Muscle of leg (tissue), 11 donors: ENCODE data around the gene ZBTB7C. TPM values are rescaled to one million over a fixed set of nuclear protein-coding genes. Genes with fewer than 3 reads are reported as not detected.

Experiments used
- DNase-seq: peaks from one replicate; pipeline ENCODE4 v3.0.0; 2013
- H3K27ac ChIP-seq: one replicate; pipeline ENCODE4 v1.5.1; 2013; ENCODE audit warnings: mild to moderate bottlenecking, low read length, control low read depth
- H3K27me3 ChIP-seq: one replicate; pipeline ENCODE4 v1.6.1; 2013; ENCODE audit warnings: low read length; ENCODE audit not compliant: control insufficient read depth, insufficient read depth
- H3K36me3 ChIP-seq: one replicate; pipeline ENCODE4 v1.6.1; 2013; ENCODE audit warnings: low read length; ENCODE audit not compliant: control insufficient read depth, insufficient read depth
- H3K4me1 ChIP-seq: one replicate; pipeline ENCODE4 v1.6.1; 2013; ENCODE audit warnings: low read length; ENCODE audit not compliant: control insufficient read depth, insufficient read depth
- H3K4me3 ChIP-seq: one replicate; pipeline ENCODE4 v1.5.1; 2013; ENCODE audit warnings: low read length, control low read depth
- H3K9me3 ChIP-seq: replicated peaks from 2 replicates; pipeline ENCODE4 v1.6.1; 2013; ENCODE audit warnings: low read depth, low read length; ENCODE audit not compliant: control insufficient read depth
- WGBS: methylation state at CpG from one replicate; pipeline ENCODE4 v1.1.5; 2013; ENCODE audit warnings: missing lambda C conversion rate; ENCODE audit not compliant: insufficient coverage; 5-methylcytosine and 5-hydroxymethylcytosine counted together
- polyA plus RNA-seq, 8 donors: library from polyadenylated mRNA; unstranded; fragments of 120-200 nt; gene quantifications; one replicate each; pipeline versions ENCODE4 v1.2.1 to v1.2.3, GENCODE V29; 2013; ENCODE audit warnings: inconsistent platforms in 1 of 8, low replicate concordance in 1 of 8; ENCODE audit not compliant: insufficient read length in 8 of 8, insufficient read depth in 1 of 8
- total RNA-seq: library from RNA; stranded (reverse); fragments of 120-200 nt; gene quantifications from one replicate; pipeline ENCODE4 v1.2.4, GENCODE V29; 2013

Gene ZBTB7C
- total and polyA plus RNA-seq, 9 donors: 2.8 to 5.6 (median 4.1) TPM

DNA sequence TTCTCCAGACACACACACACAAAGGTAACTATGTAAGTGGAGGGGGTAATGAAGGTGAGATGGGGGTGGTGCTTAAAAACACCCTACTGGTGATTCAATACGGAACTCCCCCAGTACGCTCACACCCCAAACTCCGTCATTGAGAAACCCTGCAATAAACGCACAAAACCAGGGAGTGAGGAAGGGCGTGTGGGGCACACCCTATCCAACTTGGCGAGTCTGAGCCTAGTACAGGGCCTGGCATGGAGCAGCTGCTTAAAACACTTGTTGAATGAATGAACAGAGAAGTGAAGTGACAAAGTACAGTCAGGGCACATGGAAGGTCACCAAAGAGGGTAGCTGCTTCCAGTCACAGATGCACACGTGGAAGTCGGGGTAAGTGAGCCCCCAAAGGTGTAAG lies 331.9 kb downstream of the ZBTB7C start:
- Histone ChIP-seq H3K36me3 (no peaks in the 10 kb centered on the region), H3K4me1 (peaks cover 15% of the 10 kb centered on the region), H3K9me3 (no peaks in the 10 kb centered on the region)

DNA sequence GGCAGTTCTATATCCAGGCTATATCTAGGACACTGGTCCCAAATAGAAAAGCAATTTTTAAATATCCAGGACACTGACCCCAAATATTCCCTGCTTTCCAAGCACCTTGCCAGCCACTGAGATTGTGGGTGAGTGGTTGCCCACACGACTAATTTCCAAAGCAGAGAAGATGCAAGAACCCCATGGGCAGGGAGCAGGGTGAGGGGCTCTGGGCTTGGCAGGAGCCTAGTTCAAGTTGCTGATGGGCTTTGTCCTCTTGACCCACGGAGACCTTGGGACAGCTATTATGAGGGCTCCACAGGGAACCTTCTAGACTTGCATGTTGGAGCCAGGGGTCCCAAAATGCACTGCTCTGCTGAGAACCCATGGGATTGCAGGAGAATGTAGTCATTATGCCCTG lies 332.7 kb downstream of the ZBTB7C start:
- Histone ChIP-seq H3K9me3 (no peaks in the 10 kb centered on the region), H3K27ac (no peak overlapping the region), H3K36me3 (no peaks in the 10 kb centered on the region), H3K4me1 (peaks cover 18% of the 10 kb centered on the region), H3K27me3 (no peaks in the 10 kb centered on the region), H3K4me3 (no peak overlapping the region)
- 70% methylated on average over 2 of the region's 2 CpGs for WGBS
- no peak for DNase-seq

More for the DNA sequence above, 331.9 kb downstream of the ZBTB7C start:
- Histone ChIP-seq H3K27ac (no peak overlapping the region), H3K4me3 (no peak overlapping the region), H3K27me3 (no peaks in the 10 kb centered on the region)
- WGBS: 79% methylated on average over 2 of the region's 8 CpGs
- no peak for DNase-seq

DNA sequence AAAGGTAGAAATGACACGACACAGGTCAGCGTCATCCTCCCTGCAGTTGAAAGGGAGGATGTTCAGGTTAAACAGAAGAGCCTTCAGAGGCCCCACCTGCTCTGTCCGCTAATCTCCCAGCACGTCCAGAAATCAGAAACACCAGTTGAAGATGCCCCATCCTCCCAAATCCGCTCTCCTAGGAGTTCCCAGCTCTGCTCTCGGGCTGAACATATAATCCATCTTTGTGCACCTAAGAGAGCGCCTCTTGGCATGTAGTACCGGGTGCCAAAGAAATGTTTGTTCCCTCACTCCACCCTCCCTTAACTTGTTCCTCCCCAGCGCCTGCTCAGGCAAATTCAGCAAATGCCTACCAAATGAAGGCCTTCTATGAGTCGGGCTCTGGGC lies 333.5 kb downstream of the ZBTB7C start:
- 76% methylated on average over 7 of the region's 10 CpGs for WGBS

DNA sequence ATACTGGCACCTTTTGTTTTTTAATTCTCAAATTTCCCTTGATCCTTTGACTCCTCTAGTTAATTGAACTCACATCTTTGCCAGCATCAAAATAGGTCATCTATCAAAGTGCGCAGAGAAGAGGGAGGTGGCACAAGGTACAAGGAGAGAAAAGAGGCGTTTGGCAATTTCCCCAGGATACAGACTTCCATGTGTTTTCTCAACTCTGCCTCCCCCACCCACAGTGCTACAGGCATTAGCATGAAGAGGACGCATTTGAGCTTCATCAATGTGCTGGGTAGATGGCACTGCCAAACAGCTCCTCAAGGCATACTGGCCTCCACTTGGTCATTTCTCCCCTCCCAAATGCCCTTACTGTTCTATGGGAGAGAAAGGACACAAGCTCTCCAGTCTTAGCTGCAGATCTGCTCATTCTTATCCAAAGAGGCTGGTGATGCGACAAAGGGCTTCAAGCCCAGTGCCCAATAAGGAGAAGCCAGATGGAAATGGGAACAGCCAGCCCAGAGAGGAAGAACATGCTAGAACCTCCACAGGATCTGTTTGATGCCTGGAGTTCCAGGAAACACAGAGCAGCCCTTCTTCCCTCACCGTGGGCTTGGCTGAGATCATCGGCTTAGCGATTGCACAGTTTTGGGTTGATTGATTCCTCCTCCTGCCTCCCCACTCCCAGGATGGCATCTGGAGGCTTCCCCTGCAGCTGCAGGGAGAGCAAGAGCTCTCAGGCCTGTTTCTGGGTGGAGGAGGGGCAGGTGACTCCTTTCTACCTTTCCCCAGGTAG lies 334.1 kb downstream of the ZBTB7C start:
- Histone ChIP-seq H3K27me3 (no peaks in the 10 kb centered on the region), H3K4me1 (peaks cover 18% of the 10 kb centered on the region), H3K36me3 (no peaks in the 10 kb centered on the region), H3K27ac (no peak overlapping the region), H3K9me3 (no peaks in the 10 kb centered on the region), H3K4me3 (no peak overlapping the region)
- 100% methylated on average over 1 of the region's 7 CpGs for WGBS
- no peak for DNase-seq

More for the DNA sequence above, 333.5 kb downstream of the ZBTB7C start:
- Histone ChIP-seq H3K27ac (no peak overlapping the region), H3K4me3 (no peak overlapping the region), H3K27me3 (no peaks in the 10 kb centered on the region), H3K9me3 (no peaks in the 10 kb centered on the region), H3K36me3 (no peaks in the 10 kb centered on the region), H3K4me1 (peaks cover 18% of the 10 kb centered on the region)
- no peak for DNase-seq

DNA sequence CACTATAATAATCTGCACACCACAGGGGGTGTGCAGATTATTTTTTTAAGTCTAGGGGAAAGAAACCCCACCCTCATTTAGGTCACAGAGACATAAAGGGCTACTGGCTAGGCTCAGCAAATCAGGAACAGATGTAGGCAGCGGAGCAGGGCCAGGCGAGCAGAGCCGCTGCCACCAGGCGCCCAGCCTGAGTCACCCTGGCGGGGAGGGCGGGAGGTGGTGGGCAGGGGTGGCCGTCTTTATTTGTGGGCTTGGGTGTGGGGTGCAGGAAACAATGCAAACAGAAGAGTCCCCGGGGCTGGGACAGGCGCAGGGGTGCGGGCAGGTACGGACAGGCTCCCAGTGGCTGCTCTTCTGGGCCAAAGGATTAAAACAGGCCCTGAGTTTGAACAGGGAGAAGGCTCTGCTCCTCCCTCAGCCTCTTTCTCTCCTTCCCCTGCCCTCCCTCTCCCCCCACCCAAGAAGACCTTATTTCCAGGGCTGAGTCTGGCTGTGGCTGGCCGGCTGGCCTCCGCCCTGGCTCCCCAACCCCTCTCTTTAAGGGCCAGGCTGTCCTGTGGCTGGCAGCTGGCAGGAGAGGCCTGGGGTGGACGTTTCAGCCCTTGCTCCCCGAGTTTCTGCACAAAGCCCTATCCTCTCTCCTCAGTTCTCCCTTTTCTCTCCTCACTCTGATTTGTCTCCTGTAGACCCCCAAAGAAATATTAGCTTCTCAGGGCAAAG lies 335.8 kb downstream of the ZBTB7C start:
- peaks cover 18% of the 10 kb centered on the region for H3K4me1 ChIP-seq
- peak overlapping the region; percentile 35 for H3K27ac ChIP-seq
- WGBS: 62% methylated on average over 14 of the region's 15 CpGs
- H3K9me3 ChIP-seq: no peaks in the 10 kb centered on the region
- H3K36me3 ChIP-seq: no peaks in the 10 kb centered on the region
- no peaks in the 10 kb centered on the region for H3K27me3 ChIP-seq
- DNase-seq: no peak
- no peak overlapping the region for H3K4me3 ChIP-seq

DNA sequence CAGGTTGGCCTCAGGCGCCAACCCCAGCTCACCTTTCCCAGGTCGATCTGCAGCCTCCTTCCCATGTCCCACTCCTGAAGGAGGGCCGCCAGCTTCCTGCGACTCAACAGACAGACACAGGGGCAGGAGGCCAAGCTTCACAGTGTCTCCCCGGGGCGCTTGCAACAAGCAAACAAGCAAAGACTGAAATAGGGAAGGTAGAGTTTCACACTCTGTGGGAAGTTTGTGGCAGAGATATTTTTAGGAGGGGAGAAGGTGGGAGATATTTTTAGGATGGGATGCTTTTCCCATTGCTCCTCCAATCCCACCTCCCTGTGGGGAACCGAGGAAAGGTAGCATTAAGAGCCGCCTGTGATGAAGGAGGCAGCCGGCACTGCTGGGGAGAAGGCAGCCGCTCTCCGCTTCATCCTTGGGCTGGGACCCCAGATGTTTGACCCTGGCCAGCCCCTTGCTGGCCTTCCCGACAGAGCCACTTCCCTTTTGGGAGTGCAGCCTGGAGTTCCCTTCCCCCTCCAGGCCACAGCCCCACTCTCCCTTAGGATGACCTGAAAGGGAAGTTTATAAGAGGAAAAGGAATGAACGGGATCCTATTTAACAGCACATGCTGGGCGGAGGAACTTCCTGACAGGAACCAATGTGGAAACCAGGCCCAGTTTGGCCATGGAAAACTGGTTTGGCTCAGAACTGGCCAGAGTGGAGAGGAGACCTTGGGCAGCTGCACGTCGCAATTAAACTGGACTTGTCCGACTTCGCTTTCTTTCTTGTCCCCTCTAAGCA lies 336.6 kb downstream of the ZBTB7C start:
- H3K9me3 ChIP-seq: no peaks in the 10 kb centered on the region
- WGBS: 21% methylated on average over 9 of the region's 18 CpGs
- no peaks in the 10 kb centered on the region for H3K27me3 ChIP-seq
- H3K4me3 ChIP-seq: no peak overlapping the region
- peak overlapping the region; percentile 35 for H3K27ac ChIP-seq
- H3K36me3 ChIP-seq: no peaks in the 10 kb centered on the region
- peak; percentile 64 for DNase-seq
- peaks cover 18% of the 10 kb centered on the region for H3K4me1 ChIP-seq

DNA sequence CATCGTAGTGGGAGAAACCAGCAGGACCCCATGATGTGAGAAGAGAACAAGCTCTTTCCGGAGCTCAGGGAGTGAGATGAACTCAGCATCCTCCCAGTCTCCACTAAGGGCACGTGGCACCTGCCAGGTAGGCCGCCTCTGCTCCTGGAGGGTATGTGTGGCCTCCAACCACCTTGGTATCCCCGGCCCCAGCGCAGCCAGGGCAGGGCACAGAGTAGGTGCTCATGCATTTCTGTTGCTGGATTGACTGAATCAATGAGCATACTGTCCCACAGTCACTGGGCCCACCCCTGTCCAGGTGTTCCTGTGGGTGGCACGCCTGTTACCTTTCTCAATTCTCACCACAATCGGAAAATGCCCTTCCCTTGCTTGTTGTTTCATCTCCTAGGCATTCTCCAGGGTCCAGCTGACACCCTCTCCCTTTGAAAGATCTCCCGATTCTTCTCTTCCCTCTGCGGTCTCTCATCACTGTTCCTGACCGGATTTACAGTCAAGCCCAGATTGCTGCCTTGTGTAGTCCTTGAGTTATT lies 340.2 kb downstream of the ZBTB7C start:
- peaks cover 18% of the 10 kb centered on the region for H3K4me1 ChIP-seq
- no peak for DNase-seq
- H3K27ac ChIP-seq: no peak overlapping the region
- no peaks in the 10 kb centered on the region for H3K9me3 ChIP-seq
- no peaks in the 10 kb centered on the region for H3K27me3 ChIP-seq
- no peaks in the 10 kb centered on the region for H3K36me3 ChIP-seq
- WGBS: 90% methylated on average over 9 of the region's 11 CpGs
- no peak overlapping the region for H3K4me3 ChIP-seq

DNA sequence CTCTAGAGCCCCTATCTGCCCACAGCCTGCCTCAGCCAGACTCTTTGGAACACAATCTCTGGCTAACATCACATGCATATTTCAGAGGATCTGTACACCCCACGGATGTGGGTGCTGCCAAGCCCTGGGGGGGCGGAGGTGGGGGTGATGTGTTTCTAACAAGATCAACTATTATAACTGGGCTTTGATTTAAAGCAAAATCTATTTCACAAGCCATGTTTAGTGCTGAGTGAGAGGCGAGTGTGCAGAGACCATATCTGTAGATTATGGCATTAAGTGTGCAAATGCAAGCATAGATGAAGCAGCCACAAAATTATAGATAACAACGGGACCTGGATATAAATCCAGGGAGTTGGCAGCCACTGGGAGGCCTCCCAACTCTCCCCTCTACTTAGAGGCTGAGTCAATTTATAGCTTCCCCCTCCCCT lies 342.9 kb downstream of the ZBTB7C start:
- Histone ChIP-seq H3K9me3 (no peaks in the 10 kb centered on the region), H3K4me3 (no peak overlapping the region), H3K36me3 (no peaks in the 10 kb centered on the region), H3K4me1 (peaks cover 2% of the 10 kb centered on the region), H3K27me3 (no peaks in the 10 kb centered on the region), H3K27ac (no peak overlapping the region)
- no peak for DNase-seq
- WGBS: 20% methylated on average over 1 of the region's 4 CpGs

DNA sequence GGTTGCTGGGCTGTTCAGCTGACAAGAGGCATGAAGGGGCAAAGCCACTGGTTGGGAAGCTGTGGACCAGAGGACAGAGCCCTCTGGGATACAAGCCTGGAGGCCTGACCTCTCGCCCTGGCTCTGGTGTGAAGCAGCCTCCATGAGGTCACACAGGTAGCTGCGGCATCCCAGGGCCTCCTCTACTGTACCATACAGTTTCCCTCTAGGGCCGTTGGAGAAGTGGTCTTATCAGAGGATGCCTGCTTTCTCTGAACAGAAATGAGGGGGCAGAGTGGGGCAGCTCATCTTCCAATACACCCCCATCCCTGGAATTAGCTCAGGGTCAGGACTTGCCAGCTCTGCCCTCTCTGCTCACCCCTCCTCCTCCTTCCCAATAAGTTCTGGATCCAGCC lies 343.6 kb downstream of the ZBTB7C start:
- H3K4me3 ChIP-seq: no peak overlapping the region
- WGBS: no CpG with 5 or more reads among the region's 3 CpGs
- no peaks in the 10 kb centered on the region for H3K36me3 ChIP-seq
- no peak overlapping the region for H3K27ac ChIP-seq
- H3K27me3 ChIP-seq: no peaks in the 10 kb centered on the region
- H3K9me3 ChIP-seq: no peaks in the 10 kb centered on the region
- no peak for DNase-seq
- peaks cover 2% of the 10 kb centered on the region for H3K4me1 ChIP-seq
